ENCODE data around the gene PLEKHG4.

PLEKHG4 gene

DNA sequence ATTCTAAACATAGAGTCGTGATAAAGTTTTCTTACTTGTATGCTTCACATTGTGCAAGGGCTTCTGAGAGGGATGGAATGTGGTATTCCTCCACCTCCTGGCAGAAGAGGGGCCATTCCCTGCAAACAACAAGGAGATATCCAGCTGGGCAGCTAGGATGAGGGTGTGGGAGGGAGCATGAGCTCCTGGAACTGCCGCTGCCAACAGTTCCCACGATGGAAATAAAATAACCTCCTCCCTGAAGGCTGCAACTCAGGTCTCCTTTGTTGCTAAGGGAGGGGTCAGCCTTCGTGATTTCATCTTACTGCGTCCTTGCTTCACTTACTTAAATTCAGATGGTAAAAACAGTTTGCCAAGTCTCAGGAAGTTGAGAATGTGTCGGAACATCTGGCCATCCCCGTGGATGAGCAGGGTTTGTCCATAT, 15.6 kb downstream of the PLEKHG4 start:
- TF ChIP-seq, protein P1, sequence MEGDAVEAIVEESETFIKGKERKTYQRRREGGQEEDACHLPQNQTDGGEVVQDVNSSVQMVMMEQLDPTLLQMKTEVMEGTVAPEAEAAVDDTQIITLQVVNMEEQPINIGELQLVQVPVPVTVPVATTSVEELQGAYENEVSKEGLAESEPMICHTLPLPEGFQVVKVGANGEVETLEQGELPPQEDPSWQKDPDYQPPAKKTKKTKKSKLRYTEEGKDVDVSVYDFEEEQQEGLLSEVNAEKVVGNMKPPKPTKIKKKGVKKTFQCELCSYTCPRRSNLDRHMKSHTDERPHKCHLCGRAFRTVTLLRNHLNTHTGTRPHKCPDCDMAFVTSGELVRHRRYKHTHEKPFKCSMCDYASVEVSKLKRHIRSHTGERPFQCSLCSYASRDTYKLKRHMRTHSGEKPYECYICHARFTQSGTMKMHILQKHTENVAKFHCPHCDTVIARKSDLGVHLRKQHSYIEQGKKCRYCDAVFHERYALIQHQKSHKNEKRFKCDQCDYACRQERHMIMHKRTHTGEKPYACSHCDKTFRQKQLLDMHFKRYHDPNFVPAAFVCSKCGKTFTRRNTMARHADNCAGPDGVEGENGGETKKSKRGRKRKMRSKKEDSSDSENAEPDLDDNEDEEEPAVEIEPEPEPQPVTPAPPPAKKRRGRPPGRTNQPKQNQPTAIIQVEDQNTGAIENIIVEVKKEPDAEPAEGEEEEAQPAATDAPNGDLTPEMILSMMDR (IDR thresholded peaks at IDR 0.05; ENCODE audit: low read length, missing control alignments), result peak; percentile 24
- peak; percentile 70 for DNase-seq (ENCODE audit: low read depth)
- no peak overlapping the region for H3K4me3 ChIP-seq (replicated peaks; ENCODE audit: low read depth, low read length)

DNA sequence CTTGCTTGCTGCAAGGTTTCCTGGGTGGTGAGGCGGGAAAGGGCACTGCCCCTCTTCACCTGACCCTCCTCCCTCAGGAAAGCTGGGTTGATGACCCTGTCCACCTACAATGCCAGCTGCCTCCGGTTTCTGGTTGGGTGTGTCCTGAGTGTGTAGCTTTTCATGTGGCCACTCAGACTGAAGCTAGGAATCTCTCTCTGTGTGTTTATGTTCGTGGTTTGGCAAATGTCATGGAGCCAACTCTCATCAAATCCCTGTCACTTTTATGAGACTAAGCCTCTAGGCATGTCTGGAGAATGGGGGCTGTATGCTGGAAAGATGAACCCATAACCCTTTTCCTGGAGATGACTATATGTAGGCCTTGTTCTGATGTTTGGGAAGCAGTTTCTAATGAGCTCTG, 17.1 kb downstream of the PLEKHG4 start:
- DNase-seq (ENCODE audit: low read depth), result peak; percentile 36
- no peak overlapping the region for H3K4me3 ChIP-seq (replicated peaks; ENCODE audit: low read depth, low read length)
- TF ChIP-seq, protein P1 (IDR thresholded peaks at IDR 0.05; ENCODE audit: low read length, missing control alignments), result no peak

DNA sequence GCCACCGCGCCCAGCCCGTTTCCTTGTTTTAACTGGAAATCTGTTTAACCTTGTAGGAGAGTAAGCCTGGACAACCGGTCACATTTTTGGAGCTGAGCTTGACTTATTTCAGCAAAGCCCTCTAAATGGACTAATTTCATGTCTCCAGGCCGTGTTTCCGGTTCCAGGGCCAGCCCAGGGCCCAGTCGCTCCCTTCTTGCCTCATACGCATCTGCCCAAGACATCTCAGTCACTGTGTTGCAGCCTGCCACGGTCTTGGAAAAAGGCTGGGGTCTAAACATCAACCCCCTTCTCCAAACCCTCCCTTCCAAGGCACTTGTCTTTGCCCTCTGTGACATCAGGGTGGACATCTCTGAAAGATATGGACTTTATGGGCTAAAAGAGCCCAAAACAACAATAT, 18.9 kb downstream of the PLEKHG4 start:
- TF ChIP-seq, protein P1 (IDR thresholded peaks at IDR 0.05; ENCODE audit: low read length, missing control alignments), result no peak
- H3K4me3 ChIP-seq (replicated peaks; ENCODE audit: low read depth, low read length), result no peak overlapping the region
- DNase-seq (ENCODE audit: low read depth), result no peak

DNA sequence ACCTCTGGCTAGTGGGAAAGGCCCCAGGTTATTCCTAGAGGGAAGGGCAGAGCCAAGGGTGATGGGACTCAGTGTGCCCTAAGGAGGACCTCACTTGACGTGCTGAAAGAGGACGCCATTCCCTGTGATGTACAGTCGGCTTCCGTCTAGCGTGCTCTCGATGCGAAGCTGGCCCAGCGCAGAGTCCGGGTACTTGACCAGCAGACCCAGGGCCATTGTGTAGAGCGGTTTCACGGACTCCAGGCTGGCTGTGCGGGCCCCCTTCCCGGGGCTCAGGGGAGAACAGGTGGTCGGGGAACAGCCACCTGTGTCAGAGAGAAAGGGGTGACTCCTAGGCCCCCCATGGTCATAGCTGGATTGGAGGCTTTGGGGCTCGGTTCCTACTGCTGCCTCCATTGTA, 19.9 kb downstream of the PLEKHG4 start:
- TF ChIP-seq, protein P1 (IDR thresholded peaks at IDR 0.05; ENCODE audit: low read length, missing control alignments), result no peak
- no peak for DNase-seq (ENCODE audit: low read depth)
- H3K4me3 ChIP-seq (replicated peaks; ENCODE audit: low read depth, low read length), result no peak overlapping the region

DNA sequence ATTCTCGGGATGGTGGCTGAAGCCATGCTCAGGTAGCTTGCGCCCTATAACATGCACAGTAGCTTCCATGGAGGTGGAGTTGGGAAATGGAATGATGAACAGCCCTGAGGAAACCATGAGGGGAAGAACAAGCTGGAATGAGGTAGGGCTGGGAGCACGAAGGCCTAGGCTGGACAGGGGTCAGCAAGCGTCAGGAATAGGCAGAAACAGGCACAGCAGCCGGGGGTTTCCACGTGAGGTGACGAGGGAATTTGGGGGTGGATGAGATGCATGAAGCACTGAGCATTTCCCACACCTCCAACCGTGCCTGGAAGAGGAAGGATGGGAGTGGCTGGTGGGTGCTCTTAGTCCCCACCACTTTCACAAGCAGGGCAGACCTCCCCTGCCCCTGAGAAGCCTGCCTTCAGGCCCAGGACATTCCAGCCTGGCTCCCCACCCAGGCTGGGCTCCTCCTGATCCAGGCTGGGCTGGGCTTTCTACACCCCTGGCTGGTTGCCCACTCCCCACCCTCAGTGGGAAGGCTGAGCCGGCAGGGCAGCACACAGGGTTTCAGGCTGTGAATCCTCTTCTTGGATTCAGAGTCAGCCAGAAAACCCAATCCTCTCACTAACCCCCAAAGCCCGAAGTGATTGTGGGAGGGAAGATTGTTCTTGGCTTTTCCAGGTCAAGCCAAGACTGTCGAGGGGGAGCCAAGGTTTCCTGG, 21.9 kb downstream of the PLEKHG4 start:
- TF ChIP-seq, protein P1 (IDR thresholded peaks at IDR 0.05; ENCODE audit: low read length, missing control alignments), result no peak
- no peak overlapping the region for H3K4me3 ChIP-seq (replicated peaks; ENCODE audit: low read depth, low read length)
- DNase-seq (ENCODE audit: low read depth), result no peak

DNA sequence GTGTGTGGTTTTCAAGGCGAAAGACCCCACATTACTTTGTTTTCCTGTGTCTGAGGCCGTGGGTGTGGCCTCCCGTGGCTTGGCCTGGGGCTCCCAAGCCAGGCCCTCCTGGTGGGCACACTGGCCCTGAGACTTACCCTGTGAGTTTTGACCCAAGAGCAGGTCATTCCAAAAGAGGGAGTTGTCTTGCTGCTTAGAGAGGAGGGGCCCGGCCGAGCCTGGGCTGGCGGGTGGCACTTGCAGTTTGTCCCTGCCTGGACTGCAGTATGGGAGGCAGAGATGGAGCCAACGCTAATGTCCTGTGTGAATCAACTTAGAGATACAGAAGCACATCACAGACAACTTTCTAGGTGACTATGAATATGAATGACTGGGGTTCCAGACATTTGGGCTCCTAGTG, 22.7 kb downstream of the PLEKHG4 start:
- TF ChIP-seq, protein P1 (IDR thresholded peaks at IDR 0.05; ENCODE audit: low read length, missing control alignments), result no peak
- H3K4me3 ChIP-seq (replicated peaks; ENCODE audit: low read depth, low read length), result no peak overlapping the region
- no peak for DNase-seq (ENCODE audit: low read depth)

DNA sequence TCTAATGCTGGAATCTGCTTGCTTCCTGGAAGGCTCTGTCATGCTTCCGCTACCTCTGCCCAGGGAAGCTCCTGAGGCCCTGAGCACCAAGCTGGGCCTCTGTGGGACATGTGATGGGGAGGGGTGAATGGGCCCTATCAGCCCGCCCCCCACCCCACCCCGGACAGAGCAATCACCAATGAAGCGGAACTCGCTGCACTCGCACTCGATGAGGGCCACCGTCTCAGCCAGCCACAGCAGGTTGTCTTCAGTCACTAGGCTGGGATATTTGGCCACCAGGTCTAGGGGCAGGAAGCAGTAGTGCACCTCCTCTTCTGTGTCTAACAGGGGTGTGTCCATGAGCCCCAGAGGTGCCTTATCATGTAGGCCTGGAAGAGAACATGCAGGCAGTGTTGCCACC, 23.6 kb downstream of the PLEKHG4 start:
- TF ChIP-seq, protein P1 (IDR thresholded peaks at IDR 0.05; ENCODE audit: low read length, missing control alignments), result no peak
- DNase-seq (ENCODE audit: low read depth), result no peak
- H3K4me3 ChIP-seq (replicated peaks; ENCODE audit: low read depth, low read length), result no peak overlapping the region

Measured in fibroblast of pulmonary artery (primary cell).